Keratinocyte (primary cell): ENCODE measurements around the gene IL11. TPM values are rescaled to one million over a fixed set of nuclear protein-coding genes. Genes with fewer than 3 reads are reported as not detected.
A peak's percentile ranks its signal among the peaks of the same experiment; 100 is the strongest.

Source experiments
- DNase-seq: peaks from one replicate; pipeline ENCODE4 v3.0.0-alpha.2; 2011; ENCODE audit warnings: low read depth, missing footprints, low spot score
- FAIRE-seq: peaks from 2 replicates; lab custom pipeline; 2011; peaks lifted over from hg19 to GRCh38; lab: Jason Lieb, UNC
- H2AFZ ChIP-seq: 2 replicates; pipeline ENCODE4 v1.6.0; 2012; ENCODE audit warnings: low read length, control low read depth, inconsistent platforms; ENCODE audit not compliant: control insufficient read depth
- H3K27ac ChIP-seq: 2 replicates; pipeline ENCODE4 v1.5.1; 2011; ENCODE audit warnings: low read length; ENCODE audit not compliant: control insufficient read depth, insufficient read depth
- H3K27me3 ChIP-seq: 3 replicates; pipeline ENCODE4 v1.6.0; 2011; ENCODE audit warnings: low read length; ENCODE audit not compliant: control insufficient read depth, insufficient read depth; ENCODE audit errors: extremely low read depth
- H3K36me3 ChIP-seq, 2 experiments: 2 replicates in 1 of 2; 3 replicates in 1 of 2; pipeline ENCODE4 v1.5.1; 2011; ENCODE audit warnings: low read length in 2 of 2, mild to moderate bottlenecking in 1 of 2; ENCODE audit not compliant: control insufficient read depth in 2 of 2, insufficient read depth in 2 of 2; ENCODE audit errors: extremely low read depth in 1 of 2
- H3K4me1 ChIP-seq: 3 replicates; pipeline ENCODE4 v1.5.1; 2011; ENCODE audit warnings: low read length; ENCODE audit not compliant: control insufficient read depth, insufficient read depth; ENCODE audit errors: extremely low read depth
- H3K4me2 ChIP-seq: 3 replicates; pipeline ENCODE4 v1.6.0; 2011; ENCODE audit warnings: low read depth, low read length; ENCODE audit not compliant: control insufficient read depth, insufficient read depth; ENCODE audit errors: extremely low read depth
- H3K4me3 ChIP-seq, 3 experiments: fragments of 200-600 bp in 1 of 3; sonication (generic) in 1 of 3; 2 replicates in 2 of 3; 3 replicates in 1 of 3; pipeline ENCODE4 v1.5.1; 2011 to 2016; ENCODE audit warnings: low read length in 3 of 3, mild to moderate bottlenecking in 3 of 3, control low read depth in 2 of 3, inconsistent platforms in 1 of 3, low read depth in 1 of 3, mixed read lengths in 1 of 3, mixed run types in 1 of 3, moderate library complexity in 1 of 3; ENCODE audit not compliant: control insufficient read depth in 2 of 3, insufficient read depth in 2 of 3; ENCODE audit errors: extremely low read depth in 1 of 3
- H3K79me2 ChIP-seq: 2 replicates; pipeline ENCODE4 v1.6.0; 2012; ENCODE audit warnings: low read length; ENCODE audit not compliant: control insufficient read depth, insufficient read depth
- H3K9ac ChIP-seq: 3 replicates; pipeline ENCODE4 v1.6.0; 2011; ENCODE audit warnings: low read length; ENCODE audit not compliant: control insufficient read depth, insufficient read depth; ENCODE audit errors: extremely low read depth
- H3K9me1 ChIP-seq: 3 replicates; pipeline ENCODE4 v1.6.0; 2011; ENCODE audit warnings: low read length; ENCODE audit not compliant: control insufficient read depth, insufficient read depth; ENCODE audit errors: extremely low read depth
- H3K9me3 ChIP-seq: 2 replicates; pipeline ENCODE4 v1.5.1; 2012; ENCODE audit warnings: low read depth, low read length; ENCODE audit not compliant: control insufficient read depth
- H4K20me1 ChIP-seq: 3 replicates; pipeline ENCODE4 v1.6.0; 2011; ENCODE audit warnings: low read length; ENCODE audit not compliant: control insufficient read depth, insufficient read depth; ENCODE audit errors: extremely low read depth
- CTCF ChIP-seq, 3 experiments: IDR thresholded peaks in 1 of 3; conservative IDR thresholded peaks in 1 of 3; optimal IDR thresholded peaks in 1 of 3; 2 replicates in 2 of 3; 3 replicates in 1 of 3; pipeline versions ENCODE3 to v1.5.1; 2011; ENCODE audit warnings: low read length in 3 of 3, mild to moderate bottlenecking in 3 of 3, moderate library complexity in 2 of 3, control low read depth in 1 of 3, inconsistent platforms in 1 of 3; ENCODE audit not compliant: insufficient read depth in 2 of 3; ENCODE audit errors: extremely low read depth in 1 of 3
- EZH2 ChIP-seq: IDR thresholded peaks from one replicate; pipeline ENCODE4 v1.6.1; 2012; ENCODE audit warnings: inconsistent platforms, mild to moderate bottlenecking, low read length, moderate library complexity
- dilution Hi-C: fragments of 300-500 bp; cut with MboI; formaldehyde crosslinking; loops from one replicate; pipeline ENCODE4 v1.7.0; 2020; ENCODE audit warnings: low sequenced_read_pairs; ENCODE audit not compliant: extremely low pct_ligation_motif_present
- polyA plus RNA-seq, 5 experiments: library from polyadenylated mRNA; depleted of rRNA in 3 of 5; stranded (reverse) in 3 of 5; stranded (forward) in 1 of 5; unstranded in 1 of 5; fragments of >200 nt; gene quantifications; 1 replicate in 1 of 5; 2 replicates in 3 of 5; 3 replicates in 1 of 5; pipeline versions ENCODE4 v1.2.1 to v1.2.3, GENCODE V29; 2011 to 2012; ENCODE audit warnings: missing spikeins in 2 of 5, low read depth in 1 of 5, low replicate concordance in 1 of 5

Gene IL11
- polyA plus RNA-seq, 1 donor (not counting 4 experiments of a cell fraction or from before 2014, with no cell fraction given), result 2.2 TPM

- Histone ChIP-seq H3K9ac (peak overlapping the region; percentile 92), H3K4me3 (peak overlapping the region; percentile 33 to 64 (median 56)), H3K27me3 (no peaks in the 10 kb centered on the region), H2AFZ (peak overlapping the region; percentile 87), H3K36me3 (peaks cover 14 to 27% of the 10 kb centered on the region in 2 experiments), H3K4me1 (peaks cover 24% of the 10 kb centered on the region), H3K79me2 (peaks cover 33% of the 10 kb centered on the region), H3K9me1 (peaks cover 10% of the 10 kb centered on the region), H3K4me2 (peak overlapping the region; percentile 93), H3K9me3 (no peaks in the 10 kb centered on the region), H4K20me1 (peaks cover 23% of the 10 kb centered on the region), H3K27ac (peak overlapping the region; percentile 19)
- FAIRE-seq (no peak), DNase-seq (no peak)
- dilution Hi-C loops, result no loop called here
- peak in 1 of 3 experiments; percentile 49 for TF ChIP-seq CTCF (optimal IDR thresholded peaks at IDR 0.05 in 1 of 3, IDR thresholded peaks at IDR 0.05 in 1 of 3, conservative IDR thresholded peaks at IDR 0.05 in 1 of 3; ENCODE audit: extremely low read depth in 1 of 3, insufficient read depth in 2 of 3, low read length in 3 of 3)
- no peak for TF ChIP-seq EZH2
Observed at GRCh38 chr19:55383279-55384130, 13.2 kb upstream of the IL11 start.

GRCh38 chr19:55382522-55383054 is 12.3 kb upstream of the IL11 start:
- DNase-seq (no peak), FAIRE-seq (no peak)
- Histone ChIP-seq H3K36me3 (peaks cover 8 to 19% of the 10 kb centered on the region in 2 experiments), H3K27ac (no peak overlapping the region), H3K9ac (no peak overlapping the region), H3K27me3 (no peaks in the 10 kb centered on the region), H3K9me1 (peaks cover 4% of the 10 kb centered on the region), H3K4me2 (peak overlapping the region; percentile 86), H3K9me3 (no peaks in the 10 kb centered on the region), H4K20me1 (peaks cover 14% of the 10 kb centered on the region), H3K4me1 (peaks cover 15% of the 10 kb centered on the region), H3K79me2 (peaks cover 23% of the 10 kb centered on the region), H2AFZ (no peak overlapping the region), H3K4me3 (no peak overlapping the region)
- dilution Hi-C loops, result no loop called here
- no peak for TF ChIP-seq CTCF (optimal IDR thresholded peaks at IDR 0.05 in 1 of 3, IDR thresholded peaks at IDR 0.05 in 1 of 3, conservative IDR thresholded peaks at IDR 0.05 in 1 of 3; ENCODE audit: extremely low read depth in 1 of 3, insufficient read depth in 2 of 3, low read length in 3 of 3)
- no peak for TF ChIP-seq EZH2
